Spleen (tissue), 7 donors: ENCODE measurements around the gene IFFO2.

ENCODE experiments used
- CTCF ChIP-seq, 11 experiments: fragments of 200-600 bp in 7 of 11; fragments of 450-650 bp in 4 of 11; sonication (generic) in 4 of 11; IDR thresholded peaks in 8 of 11; conservative IDR thresholded peaks in 3 of 11; 1 replicate in 7 of 11; 2 replicates in 4 of 11; pipeline versions ENCODE4 v1.4.0 to v1.8.0; 2016 to 2021; ENCODE audit warnings: antibody characterized with exemption in 11 of 11, inconsistent platforms in 4 of 11, mild to moderate bottlenecking in 1 of 11
- POLR2A ChIP-seq, 3 donors: fragments of 450-650 bp; IDR thresholded peaks; one replicate each; pipeline ENCODE4 v1.5.1; 2017; ENCODE audit warnings: antibody characterized with exemption in 3 of 3, mild to moderate bottlenecking in 1 of 3
- POLR2AphosphoS5 ChIP-seq, 3 donors: sonication (generic); formaldehyde crosslinking; IDR thresholded peaks; one replicate each; pipeline ENCODE4 v1.5.1; 2017; ENCODE audit warnings: antibody characterized with exemption in 3 of 3
- donor health status: DM: no; HTN: no; CAD: no; lungs with moderate emphysema.
- donor health status: DM: no; HTN: no; CAD: no.
- donor health status: DM: no; HTN: no; CAD: no.

GRCh38 chr1:18876210-18876609 is 80.3 kb downstream of the IFFO2 start:
- TF ChIP-seq CTCF (IDR thresholded peaks at IDR 0.05 in 8 of 11, conservative IDR thresholded peaks at IDR 0.05 in 3 of 11) = no peak
- TF ChIP-seq POLR2AphosphoS5 (IDR thresholded peaks at IDR 0.05) = no peak
- no peak for TF ChIP-seq POLR2A (IDR thresholded peaks at IDR 0.05)
